CD4-positive, alpha-beta memory T cell (primary cell): ENCODE measurements around the gene EFCAB12. TPM values are rescaled to one million over a fixed set of nuclear protein-coding genes. Genes with fewer than 3 reads are reported as not detected.

ENCODE experiments used
- CTCF ChIA-PET: fragments of 350-600 bp; sonication (Branson Sonifier 250); formaldehyde crosslinking; loops from one replicate; lab custom pipeline; 2021; ENCODE audit warnings: inconsistent platforms; ENCODE audit not compliant: partially characterized antibody; lab: Charles Lee
- POLR2A ChIA-PET: fragments of 350-600 bp; sonication (Branson Sonifier 250); formaldehyde crosslinking; loops from one replicate; lab custom pipeline; 2021; ENCODE audit not compliant: partially characterized antibody; lab: Charles Lee
- DNase-seq, 5 donors: peaks; one replicate each; pipeline versions ENCODE4 v3.0.0 to v3.0.0-alpha.2; 2020 to 2022; ENCODE audit warnings: mixed read lengths in 1 of 5
- H3K27ac ChIP-seq: one replicate; pipeline ENCODE4 v1.7.0; 2013; ENCODE audit warnings: low read depth, low read length
- H3K27me3 ChIP-seq: 2 replicates; pipeline ENCODE4 v1.7.0; 2013; ENCODE audit warnings: mild to moderate bottlenecking, low read length, moderate library complexity; ENCODE audit not compliant: insufficient read depth
- H3K36me3 ChIP-seq: 2 replicates; pipeline ENCODE4 v1.7.0; 2013; ENCODE audit warnings: mild to moderate bottlenecking, low read length, moderate library complexity; ENCODE audit not compliant: insufficient read depth
- H3K4me1 ChIP-seq: 2 replicates; pipeline ENCODE4 v1.7.0; 2013; ENCODE audit warnings: mild to moderate bottlenecking, low read length, moderate library complexity; ENCODE audit not compliant: insufficient read depth
- H3K4me3 ChIP-seq, 2 donors: one replicate each; pipeline ENCODE4 v1.7.0; 2013; ENCODE audit warnings: low read length in 2 of 2, mild to moderate bottlenecking in 1 of 2
- H3K9me3 ChIP-seq, 2 donors: one replicate each; pipeline ENCODE4 v1.7.0; 2013; ENCODE audit warnings: low read length in 2 of 2, control low read depth in 1 of 2; ENCODE audit not compliant: control insufficient read depth in 1 of 2
- H3K27ac Mint-ChIP-seq, 7 donors: one replicate each; pipeline ENCODE4 v1.8.0; 2020 to 2021; ENCODE audit warnings: mixed read lengths in 7 of 7, mild to moderate bottlenecking in 6 of 7, inconsistent platforms in 3 of 7, moderate library complexity in 3 of 7
- H3K27me3 Mint-ChIP-seq, 2 donors: one replicate each; pipeline ENCODE4 v1.8.0; 2020 to 2021; ENCODE audit warnings: mixed read lengths in 2 of 2
- H3K36me3 Mint-ChIP-seq, 2 donors: one replicate each; pipeline ENCODE4 v1.8.0; 2020 to 2021; ENCODE audit warnings: mixed read lengths in 2 of 2, inconsistent platforms in 1 of 2, mild to moderate bottlenecking in 1 of 2
- H3K4me1 Mint-ChIP-seq, 4 donors: one replicate each; pipeline ENCODE4 v1.8.0; 2020 to 2021; ENCODE audit warnings: mixed read lengths in 4 of 4, mild to moderate bottlenecking in 1 of 4
- H3K4me3 Mint-ChIP-seq, 8 donors: one replicate each; pipeline ENCODE4 v1.8.0; 2020 to 2021; ENCODE audit warnings: mixed read lengths in 8 of 8, mild to moderate bottlenecking in 7 of 8, moderate library complexity in 6 of 8, inconsistent platforms in 3 of 8
- H3K9me3 Mint-ChIP-seq, 8 donors: one replicate each; pipeline ENCODE4 v1.8.0; 2020 to 2021; ENCODE audit warnings: mixed read lengths in 8 of 8, mild to moderate bottlenecking in 5 of 8, inconsistent platforms in 3 of 8, moderate library complexity in 1 of 8
- intact Hi-C: fragments of 100-400 bp; cut with micrococcal nuclease; formaldehyde crosslinking; loops from one replicate; pipeline ENCODE4 v1.15.1; 2023
- polyA plus RNA-seq, 2 donors: library from polyadenylated mRNA; unstranded; fragments of 300-500 nt; fragmentation: Illumina TruSeq; gene quantifications; one replicate each; pipeline ENCODE4 v1.2.3, GENCODE V29; 2021
- total RNA-seq, 2 experiments: library from RNA; stranded (reverse); gene quantifications; one replicate each; pipeline ENCODE4 v1.2.3, GENCODE V29; 2021

EFCAB12 gene
- total and polyA plus RNA-seq, 4 experiments from 2014 or later: 0.09 to 1.6 (median 1.5) TPM; not detected in 1

DNA sequence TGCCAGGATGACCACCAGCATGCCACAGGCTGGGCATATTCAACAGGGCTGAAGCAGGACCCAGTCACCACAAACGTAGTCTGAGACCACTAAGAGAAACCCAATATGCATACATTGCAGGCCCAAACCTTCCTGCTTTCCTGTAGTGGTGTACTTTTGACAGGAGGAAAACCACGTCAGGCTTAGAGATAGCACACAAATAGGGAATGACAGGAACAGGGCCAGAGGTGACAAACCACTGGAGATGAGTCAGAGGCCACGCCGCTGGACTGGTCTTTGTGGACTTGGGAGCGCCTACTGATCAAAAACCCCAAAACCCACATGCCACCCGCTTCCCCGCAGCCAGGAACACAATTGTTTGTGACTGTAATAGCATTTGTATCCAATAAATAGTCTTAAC, 3.6 kb upstream of the EFCAB12 start:
- peak overlapping the region in 1 of 7 donors; percentile 35 for H3K27ac Mint-ChIP-seq
- Histone ChIP-seq H3K4me1 (peaks cover 42% of the 10 kb centered on the region), H3K27ac (no peak overlapping the region), H3K4me3 (no peak overlapping the region), H3K27me3 (no peaks in the 10 kb centered on the region), H3K36me3 (peaks cover 42% of the 10 kb centered on the region), H3K9me3 (no peaks in the 10 kb centered on the region)
- ChIA-PET POLR2A (interaction anchor here (1.8 kb wide), 1 partner anchor 8 kb away, joined by 11 read pairs; the partner anchor contains the start of genes IFT122 and MBD4), CTCF (interaction anchor here (1.8 kb wide), 1 partner anchor 32 kb away, joined by 4 read pairs; no protein-coding TSS in a partner anchor)
- DNase-seq: no peak
- H3K4me1 Mint-ChIP-seq: peaks cover 32 to 55% (median 38%) of the 10 kb centered on the region in 4 donors
- intact Hi-C loops: no loop called here
- H3K27me3 Mint-ChIP-seq: no peaks in the 10 kb centered on the region
- H3K36me3 Mint-ChIP-seq: peaks cover 39 to 72% of the 10 kb centered on the region in 2 donors
- H3K4me3 Mint-ChIP-seq: no peak overlapping the region
- H3K9me3 Mint-ChIP-seq: peaks cover 0 to 2% (median 0%) of the 10 kb centered on the region in 8 donors

- Mint-ChIP-seq H3K27ac (peak overlapping the region in 6 of 7 donors; percentile 13 to 93 (median 82)), H3K4me3 (peak overlapping the region in 1 of 8 donors; percentile 48), H3K9me3 (peaks cover 0 to 2% (median 0%) of the 10 kb centered on the region in 8 donors), H3K27me3 (no peaks in the 10 kb centered on the region), H3K4me1 (peaks cover 13 to 31% (median 20%) of the 10 kb centered on the region in 4 donors), H3K36me3 (peaks cover 26 to 49% of the 10 kb centered on the region in 2 donors)
- H3K4me1 ChIP-seq: peaks cover 18% of the 10 kb centered on the region
- H3K36me3 ChIP-seq: peaks cover 30% of the 10 kb centered on the region
- no peaks in the 10 kb centered on the region for H3K9me3 ChIP-seq
- no peak overlapping the region for H3K4me3 ChIP-seq
- ChIA-PET POLR2A (interaction anchor here (1.4 to 3.7 kb wide), 3 partner anchors 8 to 176 kb away, joined by 4 to 56 read pairs (median 5); partner anchors contain the start of genes IFT122 and MBD4), CTCF (interaction anchor here (0.6 to 1.6 kb wide), 3 partner anchors 30 to 376 kb away, joined by 3 to 4 read pairs (median 4); no protein-coding TSS in a partner anchor)
- intact Hi-C loops: loop anchor here (10.0 kb wide), 1 partner anchor 455 kb away; no protein-coding TSS in a partner anchor
- no peaks in the 10 kb centered on the region for H3K27me3 ChIP-seq
- no peak overlapping the region for H3K27ac ChIP-seq
- DNase-seq: no peak
Observed at GRCh38 chr3:129429602-129430001, 1.2 kb upstream of the EFCAB12 start.

DNA sequence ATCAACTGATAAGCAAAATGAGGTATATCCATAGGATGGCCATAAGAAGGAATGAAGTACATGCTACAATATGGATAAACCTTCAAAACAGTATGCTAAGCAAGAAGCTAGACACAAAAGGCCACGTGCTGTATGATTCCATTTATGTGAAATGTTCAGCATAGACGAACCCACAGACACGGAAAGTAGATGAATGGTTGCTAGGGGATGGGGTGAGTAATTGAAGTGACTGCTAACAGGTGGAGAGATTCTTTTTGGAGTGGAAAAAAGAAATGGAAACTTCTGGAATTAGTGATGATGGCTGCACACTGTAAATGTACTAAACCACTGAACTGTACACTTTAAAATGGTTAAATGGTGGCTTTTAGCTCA, 630 bp upstream of the EFCAB12 start:
- peak overlapping the region in 7 of 8 donors; percentile 86 to 91 (median 89) for H3K4me3 Mint-ChIP-seq
- no peaks in the 10 kb centered on the region for H3K9me3 ChIP-seq

GRCh38 chr3:129428007-129428375, 445 bp downstream of the EFCAB12 start:
- Mint-ChIP-seq H3K4me1 (peaks cover 12 to 22% (median 18%) of the 10 kb centered on the region in 4 donors), H3K4me3 (peak overlapping the region; percentile 86 to 91 (median 88)), H3K27me3 (no peaks in the 10 kb centered on the region), H3K36me3 (peaks cover 14 to 34% of the 10 kb centered on the region in 2 donors), H3K9me3 (peaks cover 0 to 2% (median 0%) of the 10 kb centered on the region in 8 donors), H3K27ac (peak overlapping the region; percentile 79 to 93 (median 89))
- H3K4me3 ChIP-seq: peak overlapping the region; percentile 49 to 50
- H3K27me3 ChIP-seq: no peaks in the 10 kb centered on the region
- DNase-seq: no peak
- intact Hi-C loops: loop anchor here (1.0 to 10.0 kb wide), 3 partner anchors 12 to 453 kb away; partner anchors contain the start of gene IFT122
- ChIA-PET CTCF (interaction anchor here (1.4 to 1.6 kb wide), 3 partner anchors 22 to 45 kb away, joined by 4 read pairs; no protein-coding TSS in a partner anchor), POLR2A (interaction anchor here (1.3 to 3.7 kb wide), 3 partner anchors 12 to 112 kb away, joined by 4 to 56 read pairs (median 6); partner anchors contain the start of genes IFT122 and MBD4)
- H3K27ac ChIP-seq: peak overlapping the region; percentile 19
- H3K9me3 ChIP-seq: no peaks in the 10 kb centered on the region
- H3K36me3 ChIP-seq: peaks cover 21% of the 10 kb centered on the region
- H3K4me1 ChIP-seq: peaks cover 15% of the 10 kb centered on the region

More for the DNA sequence above, 630 bp upstream of the EFCAB12 start:
- Mint-ChIP-seq H3K27me3 (no peaks in the 10 kb centered on the region), H3K36me3 (peaks cover 23 to 44% of the 10 kb centered on the region in 2 donors), H3K27ac (peak overlapping the region; percentile 79 to 93 (median 89)), H3K9me3 (peaks cover 0 to 2% (median 0%) of the 10 kb centered on the region in 8 donors), H3K4me1 (peaks cover 12 to 26% (median 18%) of the 10 kb centered on the region in 4 donors)
- Histone ChIP-seq H3K4me1 (peaks cover 15% of the 10 kb centered on the region), H3K27ac (peak overlapping the region; percentile 19), H3K27me3 (no peaks in the 10 kb centered on the region), H3K36me3 (peaks cover 30% of the 10 kb centered on the region), H3K4me3 (peak overlapping the region in 1 of 2 donors; percentile 49)
- ChIA-PET CTCF (interaction anchor here (0.6 to 1.6 kb wide), 3 partner anchors 29 to 375 kb away, joined by 3 to 4 read pairs (median 4); no protein-coding TSS in a partner anchor), POLR2A (interaction anchor here (1.4 to 3.7 kb wide), 3 partner anchors 9 to 176 kb away, joined by 4 to 56 read pairs (median 5); partner anchors contain the start of genes IFT122 and MBD4)
- DNase-seq: peak in 1 of 5 donors; percentile 5
- intact Hi-C loops: loop anchor here (10.0 kb wide), 1 partner anchor 454 kb away; no protein-coding TSS in a partner anchor

GRCh38 chr3:129425619-129426018, 2.8 kb downstream of the EFCAB12 start:
- no peak overlapping the region for H3K4me3 ChIP-seq
- no peak overlapping the region for H3K27ac ChIP-seq
- peaks cover 12 to 22% (median 18%) of the 10 kb centered on the region in 4 donors for H3K4me1 Mint-ChIP-seq
- ChIA-PET POLR2A (no interaction called here), CTCF (interaction anchor here (0.7 kb wide), 1 partner anchor 1161 kb away, joined by 3 read pairs; no protein-coding TSS in a partner anchor)
- DNase-seq: no peak
- intact Hi-C loops: loop anchor here (10.0 kb wide), 1 partner anchor 451 kb away; no protein-coding TSS in a partner anchor
- H3K27ac Mint-ChIP-seq: peak overlapping the region in 1 of 7 donors; percentile 44
- no peaks in the 10 kb centered on the region for H3K36me3 ChIP-seq
- peaks cover 15% of the 10 kb centered on the region for H3K4me1 ChIP-seq
- H3K4me3 Mint-ChIP-seq: no peak overlapping the region
- no peaks in the 10 kb centered on the region for H3K9me3 ChIP-seq
- H3K9me3 Mint-ChIP-seq: peaks cover 0 to 2% (median 0%) of the 10 kb centered on the region in 8 donors
- H3K27me3 ChIP-seq: no peaks in the 10 kb centered on the region
- H3K27me3 Mint-ChIP-seq: no peaks in the 10 kb centered on the region
- peaks cover 0 to 15% of the 10 kb centered on the region in 2 donors for H3K36me3 Mint-ChIP-seq

- Histone ChIP-seq H3K4me3 (no peak overlapping the region), H3K4me1 (peaks cover 15% of the 10 kb centered on the region), H3K27ac (no peak overlapping the region), H3K36me3 (no peaks in the 10 kb centered on the region), H3K9me3 (no peaks in the 10 kb centered on the region), H3K27me3 (no peaks in the 10 kb centered on the region)
- peaks cover 0 to 2% (median 0%) of the 10 kb centered on the region in 8 donors for H3K9me3 Mint-ChIP-seq
- H3K4me1 Mint-ChIP-seq: peaks cover 12 to 22% (median 18%) of the 10 kb centered on the region in 4 donors
- intact Hi-C loops: loop anchor here (10.0 kb wide), 1 partner anchor 450 kb away; no protein-coding TSS in a partner anchor
- peaks cover 0 to 13% of the 10 kb centered on the region in 2 donors for H3K36me3 Mint-ChIP-seq
- ChIA-PET CTCF (no interaction called here), POLR2A (no interaction called here)
- H3K27ac Mint-ChIP-seq: peak overlapping the region in 1 of 7 donors; percentile 89
- DNase-seq: no peak
- H3K4me3 Mint-ChIP-seq: no peak overlapping the region
- H3K27me3 Mint-ChIP-seq: no peaks in the 10 kb centered on the region
Observed at GRCh38 chr3:129425213-129425612, 3.2 kb downstream of the EFCAB12 start.
